HepG2 (cell line): ENCODE data around the gene KCNK15.

Experiments used
- FOXM1 ChIP-seq: sonication (generic); formaldehyde crosslinking; IDR thresholded peaks from 2 replicates; pipeline ENCODE4 v1.5.0; 2020; ENCODE audit warnings: missing genetic modification reagents
- GFI1 ChIP-seq: sonication (generic); formaldehyde crosslinking; IDR thresholded peaks from 2 replicates; pipeline ENCODE4 v1.5.0; 2020; ENCODE audit warnings: missing genetic modification reagents, mild to moderate bottlenecking, borderline replicate concordance
- POLR2AphosphoS2 ChIP-seq: IDR thresholded peaks from 2 replicates; pipeline ENCODE4 v1.6.1; 2011; ENCODE audit warnings: low read depth, low read length, improper control_type of control experiment
- RAD21 ChIP-seq: fragments of 450-650 bp; formaldehyde crosslinking; IDR thresholded peaks from 2 replicates; pipeline ENCODE4 v1.5.0; 2020; ENCODE audit warnings: mild to moderate bottlenecking
- SALL2 ChIP-seq: sonication (generic); formaldehyde crosslinking; IDR thresholded peaks from 2 replicates; pipeline ENCODE4 v1.8.1; 2023; ENCODE audit warnings: mild to moderate bottlenecking, missing genetic modification reagents, inconsistent platforms
- TARDBP ChIP-seq: sonication (generic); formaldehyde crosslinking; IDR thresholded peaks from 2 replicates; pipeline ENCODE4 v1.8.0; 2022; ENCODE audit warnings: mild to moderate bottlenecking, missing genetic modification reagents
- TCF7L2 ChIP-seq: IDR thresholded peaks from 2 replicates; pipeline ENCODE4 v1.6.1; 2011; ENCODE audit warnings: mild to moderate bottlenecking, low read depth, low read length, moderate library complexity
- ZNF768 ChIP-seq: sonication (generic); formaldehyde crosslinking; IDR thresholded peaks from 2 replicates; pipeline ENCODE4 v1.4.0; 2020; ENCODE audit warnings: missing genetic modification reagents
- TF ChIP-seq, protein P1 (sequence below): sonication (generic); formaldehyde crosslinking; IDR thresholded peaks from 2 replicates; pipeline ENCODE4 v1.4.0; 2020; ENCODE audit warnings: mild to moderate bottlenecking, missing genetic modification reagents
- TF ChIP-seq, protein P2 (sequence below): sonication (generic); formaldehyde crosslinking; conservative IDR thresholded peaks from 2 replicates; pipeline ENCODE4 v1.4.0; 2020; ENCODE audit warnings: missing genetic modification reagents
- TF ChIP-seq, protein P3 (sequence below): sonication (generic); formaldehyde crosslinking; IDR thresholded peaks from 2 replicates; pipeline ENCODE4 v1.5.0; 2020; ENCODE audit warnings: mild to moderate bottlenecking, missing genetic modification reagents, moderate library complexity
- TF ChIP-seq, protein P4 (sequence below): sonication (generic); formaldehyde crosslinking; IDR thresholded peaks from 2 replicates; pipeline ENCODE4 v1.8.1; 2023; ENCODE audit warnings: missing genetic modification reagents, inconsistent platforms, borderline replicate concordance
- TF ChIP-seq, protein P5 (sequence below): IDR thresholded peaks from 2 replicates; pipeline ENCODE4 v1.6.1; 2016; ENCODE audit warnings: mild to moderate bottlenecking

DNA sequence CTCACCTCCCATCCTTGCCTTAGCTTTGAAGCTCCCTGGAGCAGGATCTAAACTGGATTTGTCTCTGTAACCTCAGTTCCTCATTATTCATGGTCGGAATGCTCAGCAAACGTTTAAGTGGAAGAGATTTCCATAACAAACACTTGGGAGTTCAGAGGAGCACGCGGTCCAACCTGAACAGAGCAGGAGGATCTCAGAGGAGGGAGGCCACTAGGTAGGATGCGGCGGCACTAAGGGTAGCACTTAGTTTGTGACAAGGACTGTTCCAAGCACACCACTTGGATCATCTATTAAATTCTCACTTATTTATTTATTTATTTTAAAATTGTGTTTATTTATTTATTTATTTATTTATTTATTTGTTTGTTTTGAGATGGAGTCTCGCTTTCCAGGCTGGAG is 43.8 kb upstream of the KCNK15 start:
- no peak for TF ChIP-seq GFI1
- TF ChIP-seq, protein P1, sequence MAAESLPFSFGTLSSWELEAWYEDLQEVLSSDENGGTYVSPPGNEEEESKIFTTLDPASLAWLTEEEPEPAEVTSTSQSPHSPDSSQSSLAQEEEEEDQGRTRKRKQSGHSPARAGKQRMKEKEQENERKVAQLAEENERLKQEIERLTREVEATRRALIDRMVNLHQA (CRISPR knock-in tag): no peak
- no peak for TF ChIP-seq POLR2AphosphoS2
- TF ChIP-seq, protein P2, sequence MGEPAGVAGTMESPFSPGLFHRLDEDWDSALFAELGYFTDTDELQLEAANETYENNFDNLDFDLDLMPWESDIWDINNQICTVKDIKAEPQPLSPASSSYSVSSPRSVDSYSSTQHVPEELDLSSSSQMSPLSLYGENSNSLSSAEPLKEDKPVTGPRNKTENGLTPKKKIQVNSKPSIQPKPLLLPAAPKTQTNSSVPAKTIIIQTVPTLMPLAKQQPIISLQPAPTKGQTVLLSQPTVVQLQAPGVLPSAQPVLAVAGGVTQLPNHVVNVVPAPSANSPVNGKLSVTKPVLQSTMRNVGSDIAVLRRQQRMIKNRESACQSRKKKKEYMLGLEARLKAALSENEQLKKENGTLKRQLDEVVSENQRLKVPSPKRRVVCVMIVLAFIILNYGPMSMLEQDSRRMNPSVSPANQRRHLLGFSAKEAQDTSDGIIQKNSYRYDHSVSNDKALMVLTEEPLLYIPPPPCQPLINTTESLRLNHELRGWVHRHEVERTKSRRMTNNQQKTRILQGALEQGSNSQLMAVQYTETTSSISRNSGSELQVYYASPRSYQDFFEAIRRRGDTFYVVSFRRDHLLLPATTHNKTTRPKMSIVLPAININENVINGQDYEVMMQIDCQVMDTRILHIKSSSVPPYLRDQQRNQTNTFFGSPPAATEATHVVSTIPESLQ (CRISPR knock-in tag): no peak
- no peak for TF ChIP-seq SALL2 (CRISPR knock-in tag)
- TF ChIP-seq, protein P3, sequence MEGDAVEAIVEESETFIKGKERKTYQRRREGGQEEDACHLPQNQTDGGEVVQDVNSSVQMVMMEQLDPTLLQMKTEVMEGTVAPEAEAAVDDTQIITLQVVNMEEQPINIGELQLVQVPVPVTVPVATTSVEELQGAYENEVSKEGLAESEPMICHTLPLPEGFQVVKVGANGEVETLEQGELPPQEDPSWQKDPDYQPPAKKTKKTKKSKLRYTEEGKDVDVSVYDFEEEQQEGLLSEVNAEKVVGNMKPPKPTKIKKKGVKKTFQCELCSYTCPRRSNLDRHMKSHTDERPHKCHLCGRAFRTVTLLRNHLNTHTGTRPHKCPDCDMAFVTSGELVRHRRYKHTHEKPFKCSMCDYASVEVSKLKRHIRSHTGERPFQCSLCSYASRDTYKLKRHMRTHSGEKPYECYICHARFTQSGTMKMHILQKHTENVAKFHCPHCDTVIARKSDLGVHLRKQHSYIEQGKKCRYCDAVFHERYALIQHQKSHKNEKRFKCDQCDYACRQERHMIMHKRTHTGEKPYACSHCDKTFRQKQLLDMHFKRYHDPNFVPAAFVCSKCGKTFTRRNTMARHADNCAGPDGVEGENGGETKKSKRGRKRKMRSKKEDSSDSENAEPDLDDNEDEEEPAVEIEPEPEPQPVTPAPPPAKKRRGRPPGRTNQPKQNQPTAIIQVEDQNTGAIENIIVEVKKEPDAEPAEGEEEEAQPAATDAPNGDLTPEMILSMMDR (CRISPR knock-in tag): no peak
- TF ChIP-seq RAD21: no peak
- TF ChIP-seq, protein P4, sequence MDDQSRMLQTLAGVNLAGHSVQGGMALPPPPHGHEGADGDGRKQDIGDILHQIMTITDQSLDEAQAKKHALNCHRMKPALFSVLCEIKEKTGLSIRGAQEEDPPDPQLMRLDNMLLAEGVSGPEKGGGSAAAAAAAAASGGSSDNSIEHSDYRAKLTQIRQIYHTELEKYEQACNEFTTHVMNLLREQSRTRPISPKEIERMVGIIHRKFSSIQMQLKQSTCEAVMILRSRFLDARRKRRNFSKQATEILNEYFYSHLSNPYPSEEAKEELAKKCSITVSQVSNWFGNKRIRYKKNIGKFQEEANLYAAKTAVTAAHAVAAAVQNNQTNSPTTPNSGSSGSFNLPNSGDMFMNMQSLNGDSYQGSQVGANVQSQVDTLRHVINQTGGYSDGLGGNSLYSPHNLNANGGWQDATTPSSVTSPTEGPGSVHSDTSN (CRISPR knock-in tag): no peak
- no peak for TF ChIP-seq TCF7L2
- TF ChIP-seq FOXM1: no peak
- TF ChIP-seq, protein P5, sequence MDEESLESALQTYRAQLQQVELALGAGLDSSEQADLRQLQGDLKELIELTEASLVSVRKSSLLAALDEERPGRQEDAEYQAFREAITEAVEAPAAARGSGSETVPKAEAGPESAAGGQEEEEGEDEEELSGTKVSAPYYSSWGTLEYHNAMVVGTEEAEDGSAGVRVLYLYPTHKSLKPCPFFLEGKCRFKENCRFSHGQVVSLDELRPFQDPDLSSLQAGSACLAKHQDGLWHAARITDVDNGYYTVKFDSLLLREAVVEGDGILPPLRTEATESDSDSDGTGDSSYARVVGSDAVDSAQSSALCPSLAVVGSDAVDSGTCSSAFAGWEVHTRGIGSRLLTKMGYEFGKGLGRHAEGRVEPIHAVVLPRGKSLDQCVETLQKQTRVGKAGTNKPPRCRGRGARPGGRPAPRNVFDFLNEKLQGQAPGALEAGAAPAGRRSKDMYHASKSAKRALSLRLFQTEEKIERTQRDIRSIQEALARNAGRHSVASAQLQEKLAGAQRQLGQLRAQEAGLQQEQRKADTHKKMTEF (CRISPR knock-in tag): no peak
- TF ChIP-seq ZNF768: no peak
- no peak for TF ChIP-seq TARDBP (CRISPR knock-in tag)
